Regular cardiac myocyte (primary cell): ENCODE results near the gene CYP2C9. TPM values are rescaled to one million over a fixed set of nuclear protein-coding genes. Genes with fewer than 3 reads are reported as not detected.

Experiments
- total RNA-seq: library from RNA; depleted of rRNA; stranded (reverse); fragments of >200 nt; gene quantifications from 2 replicates; pipeline ENCODE4 v1.2.3, GENCODE V29; 2014

CYP2C9 gene
- total RNA-seq, result not detected in 2 replicates

DNA sequence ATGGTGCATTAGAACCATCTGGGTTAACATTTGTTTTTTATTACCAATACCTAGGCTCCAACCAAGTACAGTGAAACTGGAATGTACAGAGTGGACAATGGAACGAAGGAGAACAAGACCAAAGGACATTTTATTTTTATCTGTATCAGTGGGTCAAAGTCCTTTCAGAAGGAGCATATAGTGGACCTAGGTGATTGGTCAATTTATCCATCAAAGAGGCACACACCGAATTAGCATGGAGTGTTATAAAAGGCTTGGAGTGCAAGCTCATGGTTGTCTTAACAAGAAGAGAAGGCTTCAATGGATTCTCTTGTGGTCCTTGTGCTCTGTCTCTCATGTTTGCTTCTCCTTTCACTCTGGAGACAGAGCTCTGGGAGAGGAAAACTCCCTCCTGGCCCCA, at the start of gene CYP2C9:
TSS of gene CYP2C9 (plus strand) at position 276 of the 400 bp plus-strand sequence. CDS start at position 301, 25 bp downstream.

Other genes with a start within 250 kb of the CYP2C9 start
- gene CYP2C19, start 176.0 kb upstream of the CYP2C9 start, total RNA-seq, result not detected in 2 replicates
- not detected in 2 replicates for gene CYP2C8, start 130.8 kb downstream of the CYP2C9 start, total RNA-seq